SJSA1 (cell line): ENCODE measurements around the gene SPRY1. TPM values are rescaled to one million over a fixed set of nuclear protein-coding genes. Genes with fewer than 3 reads are reported as not detected.

Source experiments
- DNase-seq, 2 experiments: peaks; one replicate each; pipeline ENCODE4 v3.0.0-alpha.2; 2015 to 2020; ENCODE audit warnings: low spot score in 2 of 2, low read depth in 1 of 2
- H3K27ac ChIP-seq: fragments of 250-450 bp; sonication (Bioruptor Pico); 2 replicates; pipeline ENCODE4 v1.5.1; 2020; ENCODE audit warnings: mild to moderate bottlenecking, moderate library complexity
- H3K27me3 ChIP-seq: fragments of 250-450 bp; sonication (Bioruptor Pico); replicated peaks from 2 replicates; pipeline ENCODE4 v1.5.1; 2020; ENCODE audit warnings: mild to moderate bottlenecking, moderate library complexity
- H3K36me3 ChIP-seq: fragments of 250-450 bp; sonication (Bioruptor Pico); 2 replicates; pipeline ENCODE4 v1.5.1; 2020; ENCODE audit warnings: mild to moderate bottlenecking
- H3K4me1 ChIP-seq: fragments of 250-450 bp; sonication (Bioruptor Pico); replicated peaks from 2 replicates; pipeline ENCODE4 v1.6.1; 2021; ENCODE audit warnings: mild to moderate bottlenecking
- H3K4me3 ChIP-seq: fragments of 250-450 bp; sonication (Bioruptor Pico); 2 replicates; pipeline ENCODE4 v1.5.1; 2020; ENCODE audit warnings: mild to moderate bottlenecking
- H3K9me3 ChIP-seq: fragments of 250-450 bp; sonication (Bioruptor Pico); replicated peaks from 2 replicates; pipeline ENCODE4 v1.5.1; 2020; ENCODE audit warnings: mild to moderate bottlenecking
- total RNA-seq: library from RNA; depleted of rRNA; stranded (reverse); fragments of >200 nt; shearing (Covaris generic); gene quantifications from 2 replicates; pipeline ENCODE4 v1.2.3, GENCODE V29; 2014

The SPRY1 gene
- total RNA-seq, 1 experiment from 2014 or later = 2.7 TPM

GRCh38 chr4:123423819-123424218, 27.2 kb downstream of the SPRY1 start:
- H3K4me3 ChIP-seq = no peak overlapping the region
- DNase-seq = no peak

GRCh38 chr4:123427951-123428350, 31.4 kb downstream of the SPRY1 start:
- Histone ChIP-seq H3K4me1 (no peaks in the 10 kb centered on the region), H3K36me3 (no peaks in the 10 kb centered on the region), H3K27ac (no peak overlapping the region), H3K4me3 (no peak overlapping the region), H3K9me3 (no peaks in the 10 kb centered on the region), H3K27me3 (no peaks in the 10 kb centered on the region)
- no peak for DNase-seq

More at GRCh38 chr4:123423819-123424218, 27.2 kb downstream of the SPRY1 start:
- Histone ChIP-seq H3K27me3 (no peaks in the 10 kb centered on the region), H3K4me1 (peaks cover 4% of the 10 kb centered on the region), H3K27ac (no peak overlapping the region), H3K9me3 (no peaks in the 10 kb centered on the region), H3K36me3 (no peaks in the 10 kb centered on the region)

- Histone ChIP-seq H3K9me3 (no peaks in the 10 kb centered on the region), H3K4me1 (no peaks in the 10 kb centered on the region), H3K36me3 (no peaks in the 10 kb centered on the region), H3K27me3 (no peaks in the 10 kb centered on the region), H3K4me3 (no peak overlapping the region), H3K27ac (no peak overlapping the region)
- DNase-seq = no peak
These were observed 33.4 kb downstream of the SPRY1 start for GRCh38 chr4:123430031-123430430.

- DNase-seq = no peak
- Histone ChIP-seq H3K4me3 (no peak overlapping the region), H3K9me3 (no peaks in the 10 kb centered on the region), H3K27ac (no peak overlapping the region), H3K27me3 (no peaks in the 10 kb centered on the region), H3K36me3 (no peaks in the 10 kb centered on the region), H3K4me1 (no peaks in the 10 kb centered on the region)
These were observed 33.9 kb downstream of the SPRY1 start for GRCh38 chr4:123430501-123430900.

GRCh38 chr4:123433573-123433972, 37.0 kb downstream of the SPRY1 start:
- H3K27ac ChIP-seq = no peak overlapping the region
- H3K4me1 ChIP-seq = no peaks in the 10 kb centered on the region
- H3K36me3 ChIP-seq = no peaks in the 10 kb centered on the region
- no peak overlapping the region for H3K4me3 ChIP-seq
- H3K27me3 ChIP-seq = no peaks in the 10 kb centered on the region
- DNase-seq = no peak
- H3K9me3 ChIP-seq = no peaks in the 10 kb centered on the region

GRCh38 chr4:123433976-123434375, 37.4 kb downstream of the SPRY1 start:
- Histone ChIP-seq H3K4me3 (no peak overlapping the region), H3K4me1 (no peaks in the 10 kb centered on the region), H3K9me3 (no peaks in the 10 kb centered on the region), H3K27ac (no peak overlapping the region), H3K27me3 (no peaks in the 10 kb centered on the region), H3K36me3 (no peaks in the 10 kb centered on the region)
- no peak for DNase-seq

- Histone ChIP-seq H3K27ac (no peak overlapping the region), H3K4me1 (no peaks in the 10 kb centered on the region), H3K9me3 (no peaks in the 10 kb centered on the region), H3K27me3 (no peaks in the 10 kb centered on the region), H3K4me3 (no peak overlapping the region), H3K36me3 (no peaks in the 10 kb centered on the region)
- DNase-seq = no peak
These were observed 38.9 kb downstream of the SPRY1 start for GRCh38 chr4:123435246-123436113.

- no peaks in the 10 kb centered on the region for H3K36me3 ChIP-seq
- no peaks in the 10 kb centered on the region for H3K27me3 ChIP-seq
- no peak overlapping the region for H3K27ac ChIP-seq
- no peak overlapping the region for H3K4me3 ChIP-seq
- no peaks in the 10 kb centered on the region for H3K4me1 ChIP-seq
- H3K9me3 ChIP-seq = no peaks in the 10 kb centered on the region
- DNase-seq = no peak
These were observed 41.4 kb downstream of the SPRY1 start for GRCh38 chr4:123438031-123438430.

GRCh38 chr4:123443401-123444289, 47.0 kb downstream of the SPRY1 start:
- no peaks in the 10 kb centered on the region for H3K9me3 ChIP-seq
- no peak overlapping the region for H3K4me3 ChIP-seq
- peaks cover 5% of the 10 kb centered on the region; the same call in 1 of the 2 replicates for H3K4me1 ChIP-seq
- no peaks in the 10 kb centered on the region for H3K27me3 ChIP-seq
- no peak for DNase-seq
- no peak overlapping the region for H3K27ac ChIP-seq
- H3K36me3 ChIP-seq = no peaks in the 10 kb centered on the region

- Histone ChIP-seq H3K36me3 (no peaks in the 10 kb centered on the region), H3K27ac (no peak overlapping the region)
These were observed 47.7 kb downstream of the SPRY1 start for GRCh38 chr4:123444290-123444731.

GRCh38 chr4:123446865-123447474, 50.4 kb downstream of the SPRY1 start:
- no peak overlapping the region for H3K27ac ChIP-seq
- H3K9me3 ChIP-seq = no peaks in the 10 kb centered on the region
- DNase-seq = no peak
- no peak overlapping the region for H3K4me3 ChIP-seq
- no peaks in the 10 kb centered on the region for H3K27me3 ChIP-seq
- H3K4me1 ChIP-seq = peaks cover 25% of the 10 kb centered on the region
- H3K36me3 ChIP-seq = no peaks in the 10 kb centered on the region

More at GRCh38 chr4:123444290-123444731, 47.7 kb downstream of the SPRY1 start:
- Histone ChIP-seq H3K27me3 (no peaks in the 10 kb centered on the region), H3K4me1 (peaks cover 10% of the 10 kb centered on the region), H3K4me3 (no peak overlapping the region), H3K9me3 (no peaks in the 10 kb centered on the region)
- no peak for DNase-seq

GRCh38 chr4:123449362-123449761, 52.8 kb downstream of the SPRY1 start:
- DNase-seq = no peak
- H3K27me3 ChIP-seq = no peaks in the 10 kb centered on the region

GRCh38 chr4:123449780-123450179, 53.2 kb downstream of the SPRY1 start:
- Histone ChIP-seq H3K27me3 (no peaks in the 10 kb centered on the region), H3K9me3 (no peaks in the 10 kb centered on the region), H3K27ac (no peak overlapping the region), H3K36me3 (no peaks in the 10 kb centered on the region), H3K4me1 (peaks cover 34% of the 10 kb centered on the region), H3K4me3 (no peak overlapping the region)
- peak in 1 of 2 experiments; percentile 69 for DNase-seq

More at GRCh38 chr4:123449362-123449761, 52.8 kb downstream of the SPRY1 start:
- H3K27ac ChIP-seq = no peak overlapping the region
- H3K36me3 ChIP-seq = no peaks in the 10 kb centered on the region
- no peaks in the 10 kb centered on the region for H3K9me3 ChIP-seq
- H3K4me3 ChIP-seq = no peak overlapping the region
- H3K4me1 ChIP-seq = peaks cover 35% of the 10 kb centered on the region
